ENCODE data around the gene SRP9.
"Not testable (repeated sequence)": the region's sequence is repeated elsewhere in the genome, so short reads cannot be mapped to it uniquely, and the experiment has no call there.

Gene SRP9

GRCh38 chr1:225814381-225814780 lies 36.8 kb downstream of the SRP9 start:
- TF ChIP-seq, protein P1, sequence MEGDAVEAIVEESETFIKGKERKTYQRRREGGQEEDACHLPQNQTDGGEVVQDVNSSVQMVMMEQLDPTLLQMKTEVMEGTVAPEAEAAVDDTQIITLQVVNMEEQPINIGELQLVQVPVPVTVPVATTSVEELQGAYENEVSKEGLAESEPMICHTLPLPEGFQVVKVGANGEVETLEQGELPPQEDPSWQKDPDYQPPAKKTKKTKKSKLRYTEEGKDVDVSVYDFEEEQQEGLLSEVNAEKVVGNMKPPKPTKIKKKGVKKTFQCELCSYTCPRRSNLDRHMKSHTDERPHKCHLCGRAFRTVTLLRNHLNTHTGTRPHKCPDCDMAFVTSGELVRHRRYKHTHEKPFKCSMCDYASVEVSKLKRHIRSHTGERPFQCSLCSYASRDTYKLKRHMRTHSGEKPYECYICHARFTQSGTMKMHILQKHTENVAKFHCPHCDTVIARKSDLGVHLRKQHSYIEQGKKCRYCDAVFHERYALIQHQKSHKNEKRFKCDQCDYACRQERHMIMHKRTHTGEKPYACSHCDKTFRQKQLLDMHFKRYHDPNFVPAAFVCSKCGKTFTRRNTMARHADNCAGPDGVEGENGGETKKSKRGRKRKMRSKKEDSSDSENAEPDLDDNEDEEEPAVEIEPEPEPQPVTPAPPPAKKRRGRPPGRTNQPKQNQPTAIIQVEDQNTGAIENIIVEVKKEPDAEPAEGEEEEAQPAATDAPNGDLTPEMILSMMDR (IDR thresholded peaks at IDR 0.05; ENCODE audit: low read depth, low read length): no peak
- H3K4me3 ChIP-seq (ENCODE audit: low read depth, low read length): no peak overlapping the region

- not testable (repeated sequence) for H3K4me3 ChIP-seq (ENCODE audit: low read depth, low read length)
These were observed 37.5 kb downstream of the SRP9 start for GRCh38 chr1:225815090-225815489.

DNA sequence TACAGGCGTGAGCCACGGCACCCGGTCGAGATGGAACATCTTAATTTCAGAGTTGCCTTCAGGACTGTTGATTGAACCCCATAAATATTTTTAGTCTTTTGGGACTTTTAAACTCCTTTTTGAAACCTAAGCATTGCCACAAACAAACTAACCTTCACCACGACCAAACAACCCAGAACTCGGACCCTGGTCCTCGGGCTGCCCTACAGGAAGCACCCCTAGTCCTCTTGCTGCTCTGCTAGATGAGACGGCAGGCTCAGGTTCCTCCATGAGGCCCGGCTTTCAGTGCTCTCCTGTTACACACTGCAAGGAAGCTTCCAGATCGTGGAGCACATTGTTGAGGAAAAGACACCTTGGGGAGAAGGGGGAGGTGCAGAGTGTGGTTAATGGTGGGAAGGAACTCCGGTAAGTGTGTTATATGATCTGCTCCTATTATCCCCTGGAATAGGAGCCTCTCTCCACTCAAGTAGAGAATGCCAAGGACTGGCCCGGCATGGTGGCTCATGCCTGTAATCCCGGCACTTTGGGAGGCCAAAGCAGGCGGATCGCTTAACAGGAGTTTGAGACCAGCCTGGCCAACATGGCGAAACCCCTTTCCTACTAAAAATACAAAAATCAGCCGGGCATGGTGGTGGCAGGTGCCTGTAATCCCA lies 38.0 kb downstream of the SRP9 start:
- TF ChIP-seq, protein P1 (IDR thresholded peaks at IDR 0.05; ENCODE audit: low read depth, low read length): no peak
- H3K4me3 ChIP-seq (ENCODE audit: low read depth, low read length): no peak overlapping the region

- H3K4me3 ChIP-seq (ENCODE audit: low read depth, low read length): no peak overlapping the region
- TF ChIP-seq, protein P1 (IDR thresholded peaks at IDR 0.05; ENCODE audit: low read depth, low read length): no peak
These were observed 39.3 kb downstream of the SRP9 start for GRCh38 chr1:225816643-225817538.

DNA sequence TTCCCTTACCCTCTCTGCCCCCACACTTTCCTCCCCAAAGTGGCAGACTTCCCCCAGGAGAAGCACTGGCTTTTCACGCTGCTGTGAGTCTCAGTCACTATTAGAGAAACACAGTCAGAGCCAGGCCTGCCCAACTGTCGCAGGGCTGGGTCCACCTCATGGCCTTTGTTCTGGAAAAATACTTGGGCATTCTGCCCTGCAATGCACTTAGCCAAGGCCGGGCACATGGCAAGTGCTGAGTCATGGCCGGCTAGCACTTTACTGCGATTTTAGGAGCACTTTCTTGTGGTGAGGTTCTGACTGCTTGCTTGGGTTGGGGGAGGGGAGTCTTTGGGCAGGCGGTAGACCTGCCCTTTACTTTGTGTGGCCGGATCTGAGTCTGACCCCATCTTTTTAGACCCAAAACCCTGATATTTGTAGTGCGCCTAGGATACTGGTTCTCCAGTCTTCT lies 40.0 kb downstream of the SRP9 start:
- TF ChIP-seq, protein P1 (IDR thresholded peaks at IDR 0.05; ENCODE audit: low read depth, low read length): no peak

DNA sequence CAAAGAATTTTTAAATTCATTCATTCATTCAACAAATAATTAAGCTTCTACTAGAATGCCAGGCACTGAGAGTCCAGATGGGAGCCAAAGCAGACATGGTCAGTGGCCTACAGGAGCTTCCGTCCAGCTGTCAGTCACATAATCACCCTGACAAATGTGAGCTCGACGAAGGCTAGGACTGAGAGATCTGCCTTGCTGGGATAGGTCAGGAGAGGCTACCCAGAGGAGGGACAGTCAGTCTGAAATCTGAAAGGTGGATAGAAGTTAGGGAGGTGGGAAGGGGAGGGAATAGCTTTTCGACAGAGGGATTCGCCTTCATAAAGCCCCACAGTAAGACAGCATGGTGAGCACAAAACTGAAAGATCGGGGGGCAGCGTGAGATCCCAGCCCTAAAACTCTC lies 40.6 kb downstream of the SRP9 start:
- no peak overlapping the region for H3K4me3 ChIP-seq (ENCODE audit: low read depth, low read length)
- TF ChIP-seq, protein P1 (IDR thresholded peaks at IDR 0.05; ENCODE audit: low read depth, low read length): no peak

More for the DNA sequence above, 40.0 kb downstream of the SRP9 start:
- H3K4me3 ChIP-seq (ENCODE audit: low read depth, low read length): no peak overlapping the region

GRCh38 chr1:225819346-225820192 lies 41.9 kb downstream of the SRP9 start:
- TF ChIP-seq, protein P1 (IDR thresholded peaks at IDR 0.05; ENCODE audit: low read depth, low read length): no peak
- H3K4me3 ChIP-seq (ENCODE audit: low read depth, low read length): no peak overlapping the region

Data from WI38 (cell line).